CD14-positive monocyte (primary cell): ENCODE measurements around the gene CACNA1B. TPM values are rescaled to one million over a fixed set of nuclear protein-coding genes. Genes with fewer than 3 reads are reported as not detected.

Source experiments
- DNase-seq, 3 donors: peaks; one replicate each; pipeline ENCODE4 v3.0.0-alpha.2; 2011 to 2022
- H2AFZ ChIP-seq: 2 replicates; pipeline ENCODE4 v1.6.0; 2012; ENCODE audit warnings: mild to moderate bottlenecking, low read depth, low read length, inconsistent platforms; ENCODE audit not compliant: insufficient read depth, poor library complexity, severe bottlenecking
- H3K27ac ChIP-seq, 2 donors: 1 replicate in 1 of 2; 2 replicates in 1 of 2; pipeline ENCODE4 v1.5.1; 2012 to 2013; ENCODE audit warnings: low read length in 2 of 2, control low read depth in 1 of 2, inconsistent platforms in 1 of 2, low read depth in 1 of 2, mild to moderate bottlenecking in 1 of 2
- H3K27me3 ChIP-seq, 2 donors: one replicate each; pipeline versions ENCODE4 v1.6.0 to v1.6.1; 2011 to 2013; ENCODE audit warnings: low read length in 2 of 2; ENCODE audit not compliant: control insufficient read depth in 2 of 2, insufficient read depth in 2 of 2
- H3K36me3 ChIP-seq, 2 donors: replicated peaks in 1 of 2; 1 replicate in 1 of 2; 2 replicates in 1 of 2; pipeline versions ENCODE4 v1.5.1 to v1.6.1; 2012 to 2013; ENCODE audit warnings: low read length in 2 of 2, control low read depth in 1 of 2, inconsistent platforms in 1 of 2, mild to moderate bottlenecking in 1 of 2; ENCODE audit not compliant: insufficient read depth in 2 of 2, control insufficient read depth in 1 of 2
- H3K4me1 ChIP-seq, 2 donors: 1 replicate in 1 of 2; 2 replicates in 1 of 2; pipeline versions ENCODE4 v1.5.1 to v1.6.1; 2012 to 2013; ENCODE audit warnings: low read length in 2 of 2, control low read depth in 1 of 2, inconsistent platforms in 1 of 2, mild to moderate bottlenecking in 1 of 2, moderate library complexity in 1 of 2; ENCODE audit not compliant: insufficient read depth in 2 of 2, control insufficient read depth in 1 of 2
- H3K4me2 ChIP-seq: replicated peaks from 2 replicates; pipeline ENCODE3; 2012; ENCODE audit warnings: low read length, moderate library complexity, mild to moderate bottlenecking; ENCODE audit not compliant: poor library complexity, severe bottlenecking; ENCODE audit errors: extremely low read depth
- H3K4me3 ChIP-seq, 3 experiments: fragments of 200-600 bp in 1 of 3; sonication (generic) in 1 of 3; replicated peaks in 1 of 3; 1 replicate in 2 of 3; 2 replicates in 1 of 3; pipeline ENCODE4 v1.5.1; 2011 to 2013; ENCODE audit warnings: low read length in 3 of 3, mild to moderate bottlenecking in 3 of 3, control low read depth in 2 of 3, low read depth in 2 of 3, inconsistent platforms in 1 of 3, moderate library complexity in 1 of 3
- H3K79me2 ChIP-seq: 2 replicates; pipeline ENCODE4 v1.6.0; 2012; ENCODE audit warnings: mild to moderate bottlenecking, control low read depth, inconsistent platforms, low read length, moderate library complexity; ENCODE audit not compliant: insufficient read depth
- H3K9ac ChIP-seq: 2 replicates; pipeline ENCODE4 v1.6.0; 2017; ENCODE audit warnings: low read length, mild to moderate bottlenecking; ENCODE audit not compliant: insufficient read depth, poor library complexity, severe bottlenecking
- H3K9me3 ChIP-seq, 2 donors: replicated peaks in 1 of 2; 1 replicate in 1 of 2; 2 replicates in 1 of 2; pipeline versions ENCODE4 v1.5.1 to v1.6.1; 2012 to 2013; ENCODE audit warnings: low read length in 2 of 2, control low read depth in 1 of 2; ENCODE audit not compliant: control insufficient read depth in 1 of 2, insufficient read depth in 1 of 2
- H4K20me1 ChIP-seq: 2 replicates; pipeline ENCODE4 v1.6.0; 2012; ENCODE audit warnings: mild to moderate bottlenecking, low read length, control low read depth, moderate library complexity; ENCODE audit not compliant: insufficient read depth
- H3K27ac Mint-ChIP-seq, 7 donors: one replicate each; pipeline ENCODE4 v1.8.0; 2020; ENCODE audit warnings: mild to moderate bottlenecking in 7 of 7, mixed read lengths in 7 of 7, moderate library complexity in 6 of 7, inconsistent platforms in 2 of 7
- H3K27me3 Mint-ChIP-seq, 3 donors: one replicate each; pipeline ENCODE4 v1.8.0; 2021 to 2022; ENCODE audit warnings: low read depth in 3 of 3, mild to moderate bottlenecking in 3 of 3, mixed read lengths in 3 of 3, moderate library complexity in 3 of 3, inconsistent platforms in 1 of 3
- H3K36me3 Mint-ChIP-seq, 2 donors: one replicate each; pipeline ENCODE4 v1.8.0; 2020; ENCODE audit warnings: mixed read lengths in 2 of 2, inconsistent platforms in 1 of 2, mild to moderate bottlenecking in 1 of 2
- H3K4me1 Mint-ChIP-seq: one replicate; pipeline ENCODE4 v1.8.0; 2020; ENCODE audit warnings: mild to moderate bottlenecking, mixed read lengths
- H3K4me3 Mint-ChIP-seq, 2 donors: one replicate each; pipeline ENCODE4 v1.8.0; 2020; ENCODE audit warnings: mild to moderate bottlenecking in 2 of 2, mixed read lengths in 2 of 2, moderate library complexity in 1 of 2
- H3K9me3 Mint-ChIP-seq, 7 donors: one replicate each; pipeline ENCODE4 v1.8.0; 2020 to 2022; ENCODE audit warnings: mixed read lengths in 7 of 7, mild to moderate bottlenecking in 6 of 7, moderate library complexity in 6 of 7, inconsistent platforms in 2 of 7
- CTCF ChIP-seq: fragments of 200-600 bp; IDR thresholded peaks from one replicate; pipeline ENCODE4 v1.8.0; 2022; ENCODE audit warnings: antibody characterized with exemption, mild to moderate bottlenecking
- WGBS: methylation state at CpG from one replicate; pipeline ENCODE4 v1.1.5; 2013; ENCODE audit warnings: missing lambda C conversion rate; ENCODE audit not compliant: insufficient coverage; 5-methylcytosine and 5-hydroxymethylcytosine counted together
- intact Hi-C, 2 donors: fragments of 100-400 bp; cut with micrococcal nuclease; formaldehyde crosslinking; loops; one replicate each; pipeline versions ENCODE4 v1.15.0 to v1.15.1; 2023
- polyA plus RNA-seq, 3 donors: library from polyadenylated mRNA; depleted of rRNA in 1 of 3; unstranded in 2 of 3; stranded (reverse) in 1 of 3; fragments of 300-500 nt in 2 of 3; fragments of >200 nt in 1 of 3; fragmentation: Illumina TruSeq in 2 of 3; gene quantifications; 1 replicate in 2 of 3; 2 replicates in 1 of 3; pipeline ENCODE4 v1.2.3, GENCODE V29; 2012 to 2021

The CACNA1B gene
- polyA plus RNA-seq, 3 donors, result not detected

GRCh38 chr9:138028596-138028995, 151.0 kb downstream of the CACNA1B start:
- H3K36me3 ChIP-seq, result no peaks in the 10 kb centered on the region
- H3K27ac Mint-ChIP-seq, result no peak overlapping the region
- intact Hi-C loops, result no loop called here
- H3K4me1 ChIP-seq, result no peaks in the 10 kb centered on the region
- no peaks in the 10 kb centered on the region for H3K36me3 Mint-ChIP-seq
- H3K9me3 ChIP-seq, result peaks cover 0 to 6% of the 10 kb centered on the region in 2 donors
- TF ChIP-seq CTCF, result no peak
- no peak overlapping the region for H3K4me3 Mint-ChIP-seq
- H3K4me1 Mint-ChIP-seq, result no peaks in the 10 kb centered on the region
- H2AFZ ChIP-seq, result no peak overlapping the region
- H4K20me1 ChIP-seq, result no peaks in the 10 kb centered on the region
- H3K9me3 Mint-ChIP-seq, result peaks cover 5 to 25% (median 9%) of the 10 kb centered on the region in 7 donors
- no peaks in the 10 kb centered on the region for H3K79me2 ChIP-seq
- H3K4me2 ChIP-seq, result no peak overlapping the region
- no peak for DNase-seq
- peaks cover 5 to 40% of the 10 kb centered on the region in 2 donors for H3K27me3 ChIP-seq
- H3K27me3 Mint-ChIP-seq, result peaks cover 38 to 69% (median 43%) of the 10 kb centered on the region in 3 donors
- no peak overlapping the region for H3K9ac ChIP-seq
- 89% methylated on average over 1 of the region's 1 CpG for WGBS
- no peak overlapping the region for H3K4me3 ChIP-seq
- no peak overlapping the region for H3K27ac ChIP-seq

DNA sequence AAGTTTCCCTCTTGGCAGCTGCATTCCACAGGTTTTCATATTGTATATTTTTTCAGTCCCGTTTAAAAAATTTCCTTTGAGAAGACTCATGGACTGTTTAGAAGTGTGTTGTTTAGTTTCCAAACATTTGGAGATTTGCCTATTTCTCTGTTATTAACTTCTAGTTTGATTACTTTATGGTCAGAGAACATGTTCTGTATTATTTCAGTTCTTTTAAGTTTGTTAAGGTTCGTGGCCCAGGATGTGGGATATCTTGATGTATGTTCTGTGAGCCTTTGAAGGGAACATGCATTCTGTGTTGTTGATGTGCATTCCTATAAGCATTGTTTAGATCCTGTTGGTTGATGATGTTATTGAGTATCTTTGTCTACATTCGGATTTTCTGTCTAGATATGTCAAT, 153.6 kb downstream of the CACNA1B start:
- Histone ChIP-seq H3K27ac (no peak overlapping the region), H3K36me3 (no peaks in the 10 kb centered on the region), H4K20me1 (no peaks in the 10 kb centered on the region), H3K4me1 (no peaks in the 10 kb centered on the region), H3K27me3 (peaks cover 3 to 20% of the 10 kb centered on the region in 2 donors), H3K79me2 (no peaks in the 10 kb centered on the region), H3K4me3 (no peak overlapping the region), H2AFZ (no peak overlapping the region), H3K9ac (no peak overlapping the region), H3K4me2 (no peak overlapping the region), H3K9me3 (peaks cover 0 to 6% of the 10 kb centered on the region in 2 donors)
- 90% methylated on average over 1 of the region's 3 CpGs for WGBS
- intact Hi-C loops, result no loop called here
- Mint-ChIP-seq H3K27ac (no peak overlapping the region), H3K4me3 (no peak overlapping the region), H3K27me3 (peaks cover 17 to 55% (median 26%) of the 10 kb centered on the region in 3 donors), H3K4me1 (no peaks in the 10 kb centered on the region), H3K36me3 (no peaks in the 10 kb centered on the region), H3K9me3 (peaks cover 5 to 25% (median 9%) of the 10 kb centered on the region in 7 donors)
- no peak for TF ChIP-seq CTCF
- DNase-seq, result no peak
